GM12891 (cell line): ENCODE results near the gene AQP12A.

Experiments
- POLR2AphosphoS5 ChIP-seq: IDR thresholded peaks from 2 replicates; pipeline ENCODE4 v1.6.1; 2011; ENCODE audit warnings: low read depth, low read length, control low read depth
- POU2F2 ChIP-seq: IDR thresholded peaks from 2 replicates; pipeline ENCODE4 v1.6.1; 2011; ENCODE audit warnings: low read depth, mild to moderate bottlenecking, control low read depth, low read length, moderate library complexity
- TAF1 ChIP-seq: IDR thresholded peaks from 2 replicates; pipeline ENCODE4 v1.6.1; 2011; ENCODE audit warnings: low read depth, low read length, control low read depth

DNA sequence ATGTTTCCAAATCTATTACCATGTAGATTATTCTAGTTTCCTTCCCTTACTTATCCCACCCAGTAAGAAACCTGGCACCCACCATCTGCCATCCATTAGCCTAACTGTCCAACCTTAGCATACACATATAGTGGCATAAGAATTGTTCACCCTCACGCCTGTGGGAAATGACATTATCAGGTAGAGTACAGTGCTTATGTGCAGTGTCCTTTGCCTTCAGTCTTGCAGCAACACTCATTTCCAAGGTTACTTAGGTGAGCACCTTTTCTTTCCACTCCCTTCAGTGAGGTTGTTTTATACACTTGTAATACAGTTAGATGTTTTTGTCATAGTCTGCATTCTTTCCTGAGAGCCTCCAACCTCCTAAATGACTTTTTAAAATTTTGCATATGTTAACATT is 27.0 kb upstream of the AQP12A start:
- TF ChIP-seq POU2F2, result no peak
- TF ChIP-seq POLR2AphosphoS5, result no peak
- no peak for TF ChIP-seq TAF1
